ENCODE data around the gene DENND6B.

Gene DENND6B

DNA sequence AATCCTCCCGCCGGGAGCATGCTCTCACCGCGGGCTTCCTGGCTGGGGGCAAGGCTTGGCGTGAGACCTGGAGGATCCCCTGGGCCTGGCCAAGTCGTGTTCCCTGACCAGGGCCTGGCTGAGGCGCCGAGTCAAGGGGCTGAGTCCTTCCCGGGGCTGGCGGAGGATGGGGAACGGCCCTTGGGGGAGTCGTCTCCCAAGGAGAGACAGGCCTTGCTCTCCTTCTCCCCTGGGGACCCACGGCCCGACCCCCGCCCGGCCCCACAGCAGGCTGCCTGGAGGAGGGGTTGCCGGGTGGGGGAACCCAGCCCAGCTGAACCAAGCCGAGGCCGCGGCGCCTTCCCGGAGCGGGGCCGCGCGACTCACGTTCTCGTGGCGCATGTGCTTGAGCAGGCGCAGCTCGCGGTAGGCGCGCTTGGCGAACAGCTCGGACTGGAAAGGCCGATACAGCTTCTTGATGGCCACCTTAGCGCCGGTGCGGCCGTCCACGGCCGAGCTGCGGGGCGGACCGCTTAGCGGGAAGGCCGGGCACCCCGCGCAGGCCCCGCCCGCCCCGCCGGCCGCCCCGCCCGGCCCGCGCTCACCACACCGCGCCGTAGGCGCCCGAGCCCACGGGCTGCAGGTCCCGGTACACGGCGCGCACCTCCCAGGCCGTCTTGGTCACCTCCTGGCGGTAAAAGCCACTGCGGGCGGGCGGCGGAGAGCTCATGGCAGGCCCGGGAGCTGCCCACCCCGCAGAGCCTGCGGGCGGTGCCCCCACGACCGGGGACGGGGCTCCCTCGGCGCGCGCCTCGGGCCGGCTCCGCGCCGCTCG, 65.8 kb downstream of the DENND6B start:
- in situ Hi-C loops (cut with MboI; ENCODE audit: low sequenced_read_pairs): loop anchor here (10.0 kb wide), 1 partner anchor 234 kb away; no protein-coding TSS in a partner anchor

- in situ Hi-C loops (cut with MboI; ENCODE audit: low sequenced_read_pairs): loop anchor here (10.0 kb wide), 1 partner anchor 234 kb away; no protein-coding TSS in a partner anchor
These were observed 66.4 kb downstream of the DENND6B start for GRCh38 chr22:50260434-50260800.

GRCh38 chr22:50259302-50259701, 67.5 kb downstream of the DENND6B start:
- in situ Hi-C loops (cut with MboI; ENCODE audit: low sequenced_read_pairs): no loop called here

Data from HL-60/S4 (cell line).